Activated CD4-positive, alpha-beta T cell treated with anti-CD3 and anti-CD28 coated beads for 1 hour (primary cell): Measurements from ENCODE around the gene AVPR2.

Experiments
- DNase-seq: peaks from one replicate; pipeline ENCODE4 v3.0.0-alpha.2; 2020

AVPR2 gene

GRCh38 chrX:153886915-153887314, 17.6 kb upstream of the AVPR2 start:
- no peak for DNase-seq

DNA sequence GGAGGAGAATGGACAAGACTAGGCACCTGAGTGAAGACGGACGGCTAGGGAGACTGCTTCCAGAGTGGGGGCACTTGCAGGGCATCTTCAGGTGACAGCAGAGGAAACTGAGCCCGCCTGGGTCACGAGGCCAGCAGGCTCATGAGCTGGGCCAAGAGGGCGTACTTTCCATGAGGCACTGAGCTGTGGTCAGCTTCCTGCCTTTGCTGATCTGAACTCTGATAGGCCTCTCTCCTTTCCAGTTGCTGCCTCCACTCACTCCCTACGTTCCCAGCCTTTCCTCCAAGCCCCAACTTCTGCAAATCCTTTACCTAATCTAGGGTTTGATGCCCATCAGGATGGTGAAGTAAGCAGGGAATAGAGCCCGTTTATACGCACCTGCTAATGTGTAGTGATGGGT, 17.1 kb upstream of the AVPR2 start:
- DNase-seq, result no peak

DNA sequence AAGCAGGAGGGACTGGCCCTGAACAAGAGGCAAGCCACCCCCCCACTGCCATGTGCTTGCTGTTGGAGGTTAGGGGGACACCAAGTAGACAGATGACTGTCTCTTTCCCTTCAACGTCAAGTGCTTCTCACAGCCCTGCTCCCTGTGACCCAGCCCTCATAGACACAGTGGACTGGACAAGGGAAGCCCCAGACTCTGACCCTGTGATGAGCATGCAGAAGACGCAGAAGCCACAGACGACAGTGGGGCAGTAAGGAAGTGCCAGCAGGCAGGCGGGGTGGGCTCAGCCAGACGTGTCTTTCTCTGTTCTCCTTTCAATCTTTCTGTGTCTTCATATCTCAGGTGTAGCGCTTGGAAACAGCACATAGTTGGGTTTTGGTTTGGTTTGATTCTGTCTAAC, 16.1 kb upstream of the AVPR2 start:
- no peak for DNase-seq

- no peak for DNase-seq
Observed at GRCh38 chrX:153889123-153889522, 15.3 kb upstream of the AVPR2 start.

DNA sequence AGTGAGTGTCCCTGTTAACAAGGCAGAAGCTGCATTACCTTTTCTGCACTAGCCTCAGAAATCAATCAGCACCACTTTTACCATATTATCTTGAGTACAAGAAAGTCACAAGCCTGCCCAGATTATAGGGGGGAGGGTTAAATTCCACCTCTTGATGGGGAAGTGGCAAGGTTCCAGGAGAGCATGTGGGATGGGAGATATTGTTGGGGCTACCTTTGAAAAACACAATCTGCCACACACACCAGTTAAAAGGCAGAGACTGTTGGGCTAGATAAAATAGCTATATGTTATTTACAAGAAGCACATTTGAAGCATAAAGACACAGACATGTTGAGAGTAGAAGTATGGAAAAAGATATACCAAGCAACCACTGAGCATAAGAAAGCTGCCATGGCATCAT, 6.6 kb upstream of the AVPR2 start:
- DNase-seq, result no peak

DNA sequence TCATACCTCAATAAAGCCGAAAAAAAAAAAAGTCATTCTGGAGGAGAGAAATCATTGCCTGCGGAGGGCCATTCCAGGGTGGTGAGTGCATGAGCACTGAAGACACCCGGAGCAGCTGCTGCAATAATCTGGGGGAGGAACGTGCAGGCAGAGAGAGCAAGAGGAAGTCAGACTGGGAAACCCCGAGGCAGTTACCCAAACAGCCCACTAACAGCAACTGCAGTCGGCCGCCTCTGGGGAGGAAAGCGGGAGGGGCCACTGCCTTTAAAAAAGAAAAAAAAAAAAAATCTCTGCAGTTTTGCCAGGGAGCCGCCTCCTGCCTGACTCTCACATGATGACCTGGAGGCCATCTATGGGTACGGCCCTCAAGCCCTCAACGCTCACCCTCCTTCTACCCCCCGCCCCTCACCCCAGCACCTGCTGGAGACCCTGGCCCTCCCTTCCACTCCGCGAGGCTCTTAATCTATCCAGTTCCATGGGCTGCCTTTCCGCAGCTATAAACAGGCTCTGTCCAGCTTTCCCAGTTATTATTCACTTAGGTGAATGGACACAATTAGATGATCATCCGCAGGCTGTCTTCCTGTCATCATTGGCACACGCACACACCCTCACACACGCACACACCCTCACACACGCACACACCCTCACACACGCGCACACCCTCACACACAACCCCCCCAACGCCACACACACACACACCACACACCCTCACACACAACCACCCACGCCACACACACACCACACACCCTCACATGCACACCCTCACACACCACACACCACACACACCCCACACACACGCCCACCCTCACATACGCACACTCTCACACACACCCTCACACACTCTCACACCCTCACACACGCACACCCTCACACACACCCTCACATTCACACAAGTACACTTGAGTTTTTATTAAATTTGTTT, 3.4 kb upstream of the AVPR2 start:
- peak; percentile 35 for DNase-seq

DNA sequence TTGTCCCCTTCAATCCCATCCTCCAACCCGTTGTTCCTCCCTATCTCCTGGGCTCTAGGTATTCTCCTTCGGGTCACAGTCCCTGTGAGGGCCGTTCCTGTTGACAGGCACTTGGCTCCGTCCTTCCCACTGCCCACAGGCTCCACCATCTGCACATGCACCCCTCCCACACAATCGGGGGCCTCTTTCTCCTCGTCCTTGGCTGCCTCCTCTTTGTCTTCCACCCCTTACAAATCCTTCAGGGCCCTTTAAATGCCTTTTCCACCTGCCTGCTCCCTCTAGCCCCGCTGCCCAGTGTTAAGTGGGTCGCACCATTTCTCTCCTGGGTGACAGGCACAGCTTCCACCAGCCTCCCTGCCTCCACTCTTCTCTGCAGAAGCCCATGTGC, 2.7 kb upstream of the AVPR2 start:
- no peak for DNase-seq

DNA sequence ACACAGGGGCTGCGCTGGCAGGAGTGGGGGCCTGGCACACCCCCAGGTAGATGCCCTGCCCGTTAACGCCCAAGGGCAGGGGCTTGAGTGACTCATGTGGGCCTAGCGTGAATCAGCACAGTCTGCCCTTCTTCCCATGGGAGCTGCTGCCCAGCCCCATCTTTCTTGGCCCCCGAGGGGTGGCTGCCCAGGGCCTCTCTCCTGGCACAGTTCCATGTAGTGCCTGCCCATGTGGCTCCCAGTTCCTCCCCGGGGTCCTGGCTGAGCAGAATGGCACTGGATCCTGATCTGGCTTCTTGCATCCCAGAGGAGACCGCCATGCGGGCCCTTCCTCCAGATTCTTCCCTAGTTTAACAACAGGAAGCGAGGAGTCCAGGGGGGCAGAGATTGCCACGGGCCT, 2.1 kb upstream of the AVPR2 start:
- no peak for DNase-seq

DNA sequence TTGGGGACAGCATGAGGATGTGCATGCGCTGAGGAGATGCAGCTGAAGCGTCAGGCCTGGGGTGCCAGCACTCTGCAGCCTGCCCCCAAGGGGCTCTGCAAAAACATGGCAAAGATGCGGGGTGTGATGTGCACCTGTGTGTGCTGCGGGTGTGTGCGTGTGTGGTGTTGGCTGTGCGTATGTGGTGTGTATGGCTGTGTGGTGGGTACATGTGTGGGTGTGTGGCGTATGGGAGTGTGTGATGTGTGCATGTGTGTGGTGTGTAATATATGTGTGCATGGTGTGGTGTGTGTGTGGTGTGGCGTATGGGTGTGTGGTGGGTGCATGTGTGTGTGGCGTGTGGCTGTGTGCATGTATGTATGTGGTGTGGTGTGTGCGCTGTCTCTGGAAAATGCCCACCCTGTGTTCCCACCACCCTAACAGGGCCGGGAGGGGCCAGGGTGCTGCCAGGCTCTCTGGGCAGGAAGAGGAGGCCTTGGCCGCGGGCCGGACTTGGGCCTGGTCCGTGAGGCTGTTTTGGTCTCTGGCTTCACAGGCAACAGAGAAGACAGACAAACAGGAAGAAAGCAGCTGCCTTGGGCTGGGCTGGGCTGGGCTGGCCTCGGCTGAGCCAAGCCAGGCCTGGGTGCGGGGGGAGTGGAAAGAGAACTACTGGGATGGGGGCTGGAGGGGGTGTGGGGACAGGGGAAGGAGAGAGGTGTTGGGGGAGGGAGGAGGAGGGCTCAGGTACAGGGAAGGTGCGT, 1.1 kb upstream of the AVPR2 start:
- no peak for DNase-seq

- no peak for DNase-seq
Observed at GRCh38 chrX:153905481-153906095, 1.1 kb downstream of the AVPR2 start.

DNA sequence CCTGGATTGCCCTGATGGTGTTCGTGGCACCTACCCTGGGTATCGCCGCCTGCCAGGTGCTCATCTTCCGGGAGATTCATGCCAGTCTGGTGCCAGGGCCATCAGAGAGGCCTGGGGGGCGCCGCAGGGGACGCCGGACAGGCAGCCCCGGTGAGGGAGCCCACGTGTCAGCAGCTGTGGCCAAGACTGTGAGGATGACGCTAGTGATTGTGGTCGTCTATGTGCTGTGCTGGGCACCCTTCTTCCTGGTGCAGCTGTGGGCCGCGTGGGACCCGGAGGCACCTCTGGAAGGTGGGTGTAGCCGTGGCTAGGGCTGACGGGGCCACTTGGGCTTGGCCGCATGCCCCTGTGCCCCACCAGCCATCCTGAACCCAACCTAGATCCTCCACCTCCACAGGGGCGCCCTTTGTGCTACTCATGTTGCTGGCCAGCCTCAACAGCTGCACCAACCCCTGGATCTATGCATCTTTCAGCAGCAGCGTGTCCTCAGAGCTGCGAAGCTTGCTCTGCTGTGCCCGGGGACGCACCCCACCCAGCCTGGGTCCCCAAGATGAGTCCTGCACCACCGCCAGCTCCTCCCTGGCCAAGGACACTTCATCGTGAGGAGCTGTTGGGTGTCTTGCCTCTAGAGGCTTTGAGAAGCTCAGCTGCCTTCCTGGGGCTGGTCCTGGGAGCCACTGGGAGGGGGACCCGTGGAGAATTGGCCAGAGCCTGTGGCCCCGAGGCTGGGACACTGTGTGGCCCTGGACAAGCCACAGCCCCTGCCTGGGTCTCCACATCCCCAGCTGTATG, 1.8 kb downstream of the AVPR2 start:
- no peak for DNase-seq

- DNase-seq, result no peak
Observed at GRCh38 chrX:153907456-153907855, 3.0 kb downstream of the AVPR2 start.

GRCh38 chrX:153908219-153908860, 3.9 kb downstream of the AVPR2 start:
- DNase-seq, result no peak

GRCh38 chrX:153909024-153909979, 4.8 kb downstream of the AVPR2 start:
- no peak for DNase-seq

GRCh38 chrX:153909980-153910360, 5.5 kb downstream of the AVPR2 start:
- DNase-seq, result no peak

DNA sequence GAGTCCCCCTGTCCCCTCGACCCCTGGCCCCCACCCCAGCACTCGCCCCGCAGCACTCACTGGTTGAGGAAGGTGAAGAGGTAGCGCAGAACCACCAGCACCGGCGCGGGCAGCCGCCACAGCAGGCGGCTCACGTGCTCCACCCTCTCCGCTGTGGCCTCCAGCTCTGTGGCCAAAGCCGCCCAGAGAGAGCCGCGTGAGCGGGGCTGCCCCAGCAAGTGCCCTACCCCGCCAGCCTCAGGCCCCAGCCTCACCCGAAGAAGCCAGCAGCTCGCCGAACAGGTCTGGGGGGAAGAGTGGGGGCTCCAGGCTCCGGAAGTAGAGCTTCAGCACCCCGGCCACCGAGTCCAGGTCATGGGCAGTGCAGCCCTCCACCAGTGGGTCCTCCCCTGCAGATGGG, 6.0 kb downstream of the AVPR2 start:
- no peak for DNase-seq

DNA sequence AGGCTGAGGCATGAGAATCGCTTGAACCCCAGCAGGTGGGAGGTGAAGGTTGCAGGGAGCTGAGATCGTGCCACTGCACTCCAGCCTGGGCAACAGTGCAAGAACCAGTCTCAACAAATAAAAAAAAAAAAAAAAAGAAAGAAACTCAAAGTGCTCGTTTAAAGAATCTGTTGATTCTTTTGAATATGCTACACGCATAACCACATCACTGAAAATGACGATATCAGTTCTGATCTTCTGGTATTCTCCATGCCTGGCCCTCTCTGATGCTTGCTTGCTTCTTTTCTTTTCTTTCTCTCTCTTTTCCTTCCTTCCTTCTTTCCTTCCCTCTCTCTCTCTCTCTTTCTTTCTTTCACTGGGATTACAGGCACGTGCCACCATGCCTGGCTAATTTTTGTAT, 7.3 kb downstream of the AVPR2 start:
- DNase-seq, result no peak

DNA sequence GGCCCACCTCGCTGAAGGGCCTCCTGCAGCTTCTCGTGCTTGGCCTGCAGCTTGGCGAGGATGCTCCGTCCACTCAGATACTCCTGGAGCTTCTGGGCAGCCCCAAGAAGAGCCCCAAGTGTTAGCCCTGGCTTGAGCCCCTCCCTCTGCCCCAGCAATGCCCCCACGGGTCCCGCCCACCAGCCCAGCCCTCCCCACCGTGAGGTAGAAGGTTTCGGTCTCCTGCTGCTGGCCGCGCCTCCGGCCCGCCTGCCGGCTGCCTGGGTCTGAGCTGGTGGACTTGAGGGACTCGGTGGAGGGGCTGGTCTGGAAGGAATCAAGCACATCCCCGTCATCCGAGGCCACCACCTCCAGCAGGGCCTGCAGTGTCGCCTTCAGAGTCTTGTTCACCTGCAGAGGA, 8.7 kb downstream of the AVPR2 start:
- no peak for DNase-seq

- DNase-seq, result no peak
Observed at GRCh38 chrX:153913701-153914100, 9.2 kb downstream of the AVPR2 start.

GRCh38 chrX:153917869-153918268, 13.4 kb downstream of the AVPR2 start:
- no peak for DNase-seq

- DNase-seq, result no peak
Observed at GRCh38 chrX:153919281-153919680, 14.8 kb downstream of the AVPR2 start.
